ENCODE data around the gene HTR7. TPM values are rescaled to one million over a fixed set of nuclear protein-coding genes. Genes with fewer than 3 reads are reported as not detected.
"Not testable (repeated sequence)": the region's sequence is repeated elsewhere in the genome, so short reads cannot be mapped to it uniquely, and the experiment has no call there.

The HTR7 gene
- total and polyA plus RNA-seq, 9 of the 15 experiments (the other 6 are each of a cell fraction or from before 2014, with no cell fraction given) = 0.07 to 0.33 (median 0.18) TPM

GRCh38 chr10:90896916-90897315 is 39.1 kb upstream of the HTR7 start:
- H2AFZ ChIP-seq (ENCODE audit: low read depth, low read length); H3K9ac ChIP-seq (ENCODE audit: insufficient read depth in 1 of 2, low read depth in 2 of 2, low read length in 2 of 2); H4K20me1 ChIP-seq (replicated peaks; ENCODE audit: control insufficient read depth, insufficient read depth, low read length); H3K27ac ChIP-seq (ENCODE audit: extremely low read depth, low read depth, low read length); ATAC-seq; FAIRE-seq; DNase-seq (ENCODE audit: extremely low read depth in 1 of 4, low spot score in 3 of 4); in situ Hi-C loops (cut with MboI); CTCF ChIA-PET (ENCODE audit: low intra/inter-chr PET ratio); H3K4me3 ChIP-seq; H3K4me1 ChIP-seq (replicated peaks in 1 of 2; ENCODE audit: control insufficient read depth in 2 of 2, insufficient read depth in 2 of 2, low read length in 2 of 2); H3K4me2 ChIP-seq (ENCODE audit: insufficient read depth, low read length); intact Hi-C loops (cut with micrococcal nuclease); H3K79me2 ChIP-seq (ENCODE audit: control insufficient read depth, insufficient read depth, low read length); BruUV-seq (replicated peaks); H3K27me3 ChIP-seq (ENCODE audit: control insufficient read depth in 2 of 2, insufficient read depth in 2 of 2, low read length in 2 of 2); H3K9me3 ChIP-seq (replicated peaks; ENCODE audit: control insufficient read depth, insufficient read depth, low read depth, low read length); H3K9me1 ChIP-seq (ENCODE audit: control insufficient read depth, insufficient read depth, low read length): not testable (repeated sequence)
- peaks cover 67% of the 10 kb centered on the region; the same call in 2 of the 3 replicates for H3K36me3 ChIP-seq (ENCODE audit: control insufficient read depth, insufficient read depth, low read length)
- POLR2A ChIA-PET = interaction anchor here (2.2 kb wide), 1 partner anchor 12 kb away, joined by 4 read pairs; no protein-coding TSS in a partner anchor
- WGBS (ENCODE audit: insufficient coverage, low coverage, missing lambda C conversion rate) = 94% methylated on average over 2 of the region's 2 CpGs

- no peak for ATAC-seq
- in situ Hi-C loops (cut with MboI) = no loop called here
- TF ChIP-seq RBM14 (IDR thresholded peaks at IDR 0.05; ENCODE audit: borderline replicate concordance, insufficient read depth, low read depth, low read length) (no peak), SP1 (CRISPR knock-in tag; IDR thresholded peaks at IDR 0.05) (no peak), AFF1 (IDR thresholded peaks at IDR 0.05; ENCODE audit: low read depth in 1 of 2, partially characterized antibody in 2 of 2) (no peak), THRA (IDR thresholded peaks at IDR 0.05) (no peak), TEAD4 (IDR thresholded peaks at IDR 0.05; ENCODE audit: low read length) (no peak), TEAD4 (CRISPR knock-in tag; IDR thresholded peaks at IDR 0.05; ENCODE audit: borderline replicate concordance) (no peak), NR4A1 (CRISPR knock-in tag; IDR thresholded peaks at IDR 0.05) (no peak), NR4A1 (tag; IDR thresholded peaks at IDR 0.05) (no peak), HOXB6 (CRISPR knock-in tag; IDR thresholded peaks at IDR 0.05; ENCODE audit: borderline replicate concordance) (no peak), BRD4 (IDR thresholded peaks at IDR 0.05) (no peak), HNRNPK (IDR thresholded peaks at IDR 0.05; ENCODE audit: low read depth, low read length, poor library complexity, severe bottlenecking) (no peak)
Observed at GRCh38 chr10:90893190-90893589, 35.4 kb upstream of the HTR7 start.

More at GRCh38 chr10:90893190-90893589, 35.4 kb upstream of the HTR7 start:
- H3K4me3 ChIP-seq = no peak overlapping the region
- H3K36me3 ChIP-seq (ENCODE audit: control insufficient read depth, insufficient read depth, low read length) = peaks cover 75% of the 10 kb centered on the region
- H4K20me1 ChIP-seq (replicated peaks; ENCODE audit: control insufficient read depth, insufficient read depth, low read length) = no peaks in the 10 kb centered on the region
- WGBS (ENCODE audit: insufficient coverage, low coverage, missing lambda C conversion rate) = 93% methylated on average over 3 of the region's 3 CpGs
- intact Hi-C loops (cut with micrococcal nuclease) = no loop called here
- CTCF ChIA-PET (ENCODE audit: low intra/inter-chr PET ratio) = no interaction called here
- H3K9ac ChIP-seq (ENCODE audit: insufficient read depth in 1 of 2, low read depth in 2 of 2, low read length in 2 of 2) = no peak overlapping the region
- H3K27ac ChIP-seq (ENCODE audit: extremely low read depth, low read depth, low read length) = no peak overlapping the region
- H3K9me1 ChIP-seq (ENCODE audit: control insufficient read depth, insufficient read depth, low read length) = no peaks in the 10 kb centered on the region
- FAIRE-seq (no peak), DNase-seq (ENCODE audit: extremely low read depth in 1 of 4, low spot score in 3 of 4) (no peak)
- POLR2A ChIA-PET = no interaction called here
- H2AFZ ChIP-seq (ENCODE audit: low read depth, low read length) = no peak overlapping the region
- no peaks in the 10 kb centered on the region for H3K79me2 ChIP-seq (ENCODE audit: control insufficient read depth, insufficient read depth, low read length)
- no peaks in the 10 kb centered on the region for H3K9me3 ChIP-seq (replicated peaks; ENCODE audit: control insufficient read depth, insufficient read depth, low read depth, low read length)
- H3K27me3 ChIP-seq (ENCODE audit: control insufficient read depth in 2 of 2, insufficient read depth in 2 of 2, low read length in 2 of 2) = no peaks in the 10 kb centered on the region
- no peak overlapping the region for H3K4me2 ChIP-seq (ENCODE audit: insufficient read depth, low read length)
- H3K4me1 ChIP-seq (replicated peaks in 1 of 2; ENCODE audit: control insufficient read depth in 2 of 2, insufficient read depth in 2 of 2, low read length in 2 of 2) = no peaks in the 10 kb centered on the region
- no TSS peak for BruUV-seq (replicated peaks)

Data from K562 (cell line).